ENCODE measurements around the gene COL8A2. TPM values are rescaled to one million over a fixed set of nuclear protein-coding genes. Genes with fewer than 3 reads are reported as not detected.

Gene COL8A2
- total RNA-seq, 1 experiment from 2014 or later = 1.2 TPM

GRCh38 chr1:36143424-36143823 is 18.4 kb upstream of the COL8A2 start:
- peaks cover 5% of the 10 kb centered on the region for H3K36me3 ChIP-seq (ENCODE audit: control insufficient read depth, insufficient read depth, low read length)
- BruUV-seq (replicated peaks) = no TSS peak

GRCh38 chr1:36142121-36142520 is 17.1 kb upstream of the COL8A2 start:
- no TSS peak for BruUV-seq (replicated peaks)
- Histone ChIP-seq H3K4me3 (ENCODE audit: low read depth in 2 of 2, low read length in 2 of 2) (no peak overlapping the region), H3K9me3 (ENCODE audit: control insufficient read depth, insufficient read depth, low read depth, low read length) (no peaks in the 10 kb centered on the region), H3K27ac (ENCODE audit: low read length) (no peak overlapping the region), H3K4me1 (ENCODE audit: control insufficient read depth, insufficient read depth, low read length) (no peaks in the 10 kb centered on the region), H3K36me3 (ENCODE audit: control insufficient read depth, insufficient read depth, low read length) (peaks cover 16% of the 10 kb centered on the region), H3K27me3 (ENCODE audit: control insufficient read depth, insufficient read depth, low read length) (no peaks in the 10 kb centered on the region)
- DNase-seq (ENCODE audit: low read depth, low spot score) (no peak), ATAC-seq (no peak)
- no peak for TF ChIP-seq CTCF (IDR thresholded peaks at IDR 0.05)
- no peak for TF ChIP-seq TCF7L2 (IDR thresholded peaks at IDR 0.05; ENCODE audit: low read depth, low read length)
- TF ChIP-seq SIN3A (IDR thresholded peaks at IDR 0.05; ENCODE audit: borderline replicate concordance, insufficient read depth, low read depth, low read length) = no peak
- in situ Hi-C loops (cut with HindIII; ENCODE audit: low pct_unique_long_range_greater_than_20kb, low sequenced_read_pairs) (no loop called here), intact Hi-C loops (cut with micrococcal nuclease; ENCODE audit: unreplicated experiment) (no loop called here)
- ChIA-PET CTCF (interaction anchor here (0.6 kb wide), 1 partner anchor 43 kb away, joined by 4 read pairs; no protein-coding TSS in a partner anchor), POLR2A (interaction anchor here (0.6 kb wide), 2 partner anchors 185 to 1329 kb away, joined by 3 to 7 read pairs; no protein-coding TSS in a partner anchor)

More at GRCh38 chr1:36143424-36143823, 18.4 kb upstream of the COL8A2 start:
- in situ Hi-C loops (cut with HindIII; ENCODE audit: low pct_unique_long_range_greater_than_20kb, low sequenced_read_pairs) = no loop called here
- ChIA-PET CTCF (no interaction called here), POLR2A (no interaction called here)
- DNase-seq (ENCODE audit: low read depth, low spot score) (no peak), ATAC-seq (no peak)
- Histone ChIP-seq H3K27ac (ENCODE audit: low read length) (no peak overlapping the region), H3K9me3 (ENCODE audit: control insufficient read depth, insufficient read depth, low read depth, low read length) (no peaks in the 10 kb centered on the region), H3K4me3 (ENCODE audit: low read depth in 2 of 2, low read length in 2 of 2) (no peak overlapping the region), H3K4me1 (ENCODE audit: control insufficient read depth, insufficient read depth, low read length) (no peaks in the 10 kb centered on the region), H3K27me3 (ENCODE audit: control insufficient read depth, insufficient read depth, low read length) (no peaks in the 10 kb centered on the region)
- intact Hi-C loops (cut with micrococcal nuclease; ENCODE audit: unreplicated experiment) = no loop called here
- no peak for TF ChIP-seq REST (IDR thresholded peaks at IDR 0.05; ENCODE audit: insufficient read depth in 1 of 2, low read depth in 2 of 2, low read length in 1 of 2)

GRCh38 chr1:36139521-36139920 is 14.5 kb upstream of the COL8A2 start:
- ATAC-seq (no peak), DNase-seq (ENCODE audit: low read depth, low spot score) (no peak)
- no peak overlapping the region for H3K4me3 ChIP-seq (ENCODE audit: low read depth in 2 of 2, low read length in 2 of 2)
- BruUV-seq (replicated peaks) = TSS peak; percentile 11
- H3K9me3 ChIP-seq (ENCODE audit: control insufficient read depth, insufficient read depth, low read depth, low read length) = no peaks in the 10 kb centered on the region
- peaks cover 19% of the 10 kb centered on the region for H3K36me3 ChIP-seq (ENCODE audit: control insufficient read depth, insufficient read depth, low read length)
- no peaks in the 10 kb centered on the region for H3K27me3 ChIP-seq (ENCODE audit: control insufficient read depth, insufficient read depth, low read length)
- ChIA-PET POLR2A (no interaction called here), CTCF (interaction anchor here (0.6 kb wide), 1 partner anchor 18 kb away, joined by 3 read pairs; no protein-coding TSS in a partner anchor)
- H3K27ac ChIP-seq (ENCODE audit: low read length) = no peak overlapping the region
- intact Hi-C loops (cut with micrococcal nuclease; ENCODE audit: unreplicated experiment) (no loop called here), in situ Hi-C loops (cut with HindIII; ENCODE audit: low pct_unique_long_range_greater_than_20kb, low sequenced_read_pairs) (no loop called here)
- TF ChIP-seq TCF7L2 (IDR thresholded peaks at IDR 0.05; ENCODE audit: low read depth, low read length) (no peak), SIN3A (IDR thresholded peaks at IDR 0.05; ENCODE audit: borderline replicate concordance, insufficient read depth, low read depth, low read length) (no peak)
- no peaks in the 10 kb centered on the region for H3K4me1 ChIP-seq (ENCODE audit: control insufficient read depth, insufficient read depth, low read length)

Data from Panc1 (cell line).